ENCODE data around the gene FIS1. TPM values are rescaled to one million over a fixed set of nuclear protein-coding genes. Genes with fewer than 3 reads are reported as not detected.

Gene FIS1
- total RNA-seq, 3 donors from 2014 or later (not counting 1 experiment from before 2014, with no cell fraction given): 99.9 to 119 (median 105) TPM

DNA sequence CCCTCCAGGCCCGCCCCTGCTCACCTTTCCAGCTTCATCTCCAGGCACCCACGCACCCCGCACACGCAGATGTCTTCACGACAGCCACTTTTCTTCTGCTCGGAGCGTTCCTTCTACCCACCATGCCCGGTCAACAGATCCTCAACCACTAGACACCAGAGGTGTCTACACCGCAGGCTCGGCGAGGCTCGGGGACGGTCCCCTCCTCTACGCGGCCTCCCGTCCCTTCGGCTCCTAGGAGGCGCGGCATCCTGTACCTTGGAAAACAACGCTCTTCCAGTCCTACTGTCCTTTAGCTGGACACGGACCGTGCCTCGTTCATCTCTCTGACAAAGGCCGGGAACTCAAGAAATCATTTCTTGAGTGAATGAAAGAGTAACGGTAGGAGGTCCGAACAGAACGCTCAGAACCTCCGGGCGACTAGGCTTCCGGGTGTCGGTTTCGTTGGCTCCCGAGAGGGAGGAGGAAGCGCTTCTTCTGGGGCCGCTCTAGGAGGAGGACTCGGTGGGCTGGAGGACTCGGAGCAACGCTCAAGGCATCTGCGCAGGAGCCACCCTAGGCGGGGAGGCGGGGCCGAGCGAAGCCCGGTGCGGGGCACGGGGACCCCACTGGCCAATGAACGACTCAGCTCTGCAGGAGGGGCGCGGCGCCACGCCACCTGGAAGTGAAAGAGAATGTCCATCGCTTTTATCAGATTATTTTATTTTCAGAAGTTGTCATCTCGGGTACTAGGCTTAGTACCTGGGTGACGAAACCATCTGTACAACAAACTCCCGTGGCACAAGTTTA is 7.2 kb upstream of the FIS1 start:
- peak overlapping the region; percentile 85 for H3K27ac ChIP-seq (ENCODE audit: low read length)
- intact Hi-C loops (cut with micrococcal nuclease): loop anchor here (1.0 kb wide), 1 partner anchor 8 kb away; no protein-coding TSS in a partner anchor

DNA sequence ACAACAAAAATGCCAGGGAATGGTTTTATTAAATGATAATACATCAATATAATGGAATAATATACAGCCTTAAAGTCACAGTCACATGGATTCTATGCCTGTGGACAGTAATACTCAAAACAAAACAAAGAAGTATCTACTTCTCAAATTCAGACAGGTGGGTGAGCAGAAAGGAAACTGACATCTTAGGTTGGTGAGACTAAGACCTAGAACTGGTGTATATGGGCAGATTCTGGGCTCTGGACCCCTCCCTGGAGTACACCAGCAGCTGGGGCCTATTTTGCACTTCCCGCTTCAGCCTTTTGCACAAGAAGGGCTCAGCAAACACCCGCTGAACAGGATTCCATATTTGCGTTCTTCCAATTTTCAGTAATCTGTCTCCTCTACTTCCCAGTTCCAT is 5.4 kb upstream of the FIS1 start:
- peaks cover 5% of the 10 kb centered on the region for H3K36me3 Mint-ChIP-seq
- WGBS (ENCODE audit: insufficient coverage): 90% methylated on average over 3 of the region's 3 CpGs
- H3K4me3 Mint-ChIP-seq: peak overlapping the region; percentile 100
- Histone ChIP-seq H3K4me3 (ENCODE audit: low read length) (no peak overlapping the region), H3K27ac (ENCODE audit: low read length) (no peak overlapping the region), H3K9me3 (ENCODE audit: control insufficient read depth, insufficient read depth, low read length) (no peaks in the 10 kb centered on the region), H3K27me3 (ENCODE audit: control insufficient read depth, insufficient read depth, low read length) (no peaks in the 10 kb centered on the region), H3K4me1 (ENCODE audit: control insufficient read depth, insufficient read depth, low read length) (peaks cover 30% of the 10 kb centered on the region), H3K36me3 (ENCODE audit: control insufficient read depth, insufficient read depth, low read length) (peaks cover 9% of the 10 kb centered on the region)
- ATAC-seq (no peak), DNase-seq (no peak)
- TF ChIP-seq, protein P1, sequence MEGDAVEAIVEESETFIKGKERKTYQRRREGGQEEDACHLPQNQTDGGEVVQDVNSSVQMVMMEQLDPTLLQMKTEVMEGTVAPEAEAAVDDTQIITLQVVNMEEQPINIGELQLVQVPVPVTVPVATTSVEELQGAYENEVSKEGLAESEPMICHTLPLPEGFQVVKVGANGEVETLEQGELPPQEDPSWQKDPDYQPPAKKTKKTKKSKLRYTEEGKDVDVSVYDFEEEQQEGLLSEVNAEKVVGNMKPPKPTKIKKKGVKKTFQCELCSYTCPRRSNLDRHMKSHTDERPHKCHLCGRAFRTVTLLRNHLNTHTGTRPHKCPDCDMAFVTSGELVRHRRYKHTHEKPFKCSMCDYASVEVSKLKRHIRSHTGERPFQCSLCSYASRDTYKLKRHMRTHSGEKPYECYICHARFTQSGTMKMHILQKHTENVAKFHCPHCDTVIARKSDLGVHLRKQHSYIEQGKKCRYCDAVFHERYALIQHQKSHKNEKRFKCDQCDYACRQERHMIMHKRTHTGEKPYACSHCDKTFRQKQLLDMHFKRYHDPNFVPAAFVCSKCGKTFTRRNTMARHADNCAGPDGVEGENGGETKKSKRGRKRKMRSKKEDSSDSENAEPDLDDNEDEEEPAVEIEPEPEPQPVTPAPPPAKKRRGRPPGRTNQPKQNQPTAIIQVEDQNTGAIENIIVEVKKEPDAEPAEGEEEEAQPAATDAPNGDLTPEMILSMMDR (IDR thresholded peaks at IDR 0.05): no peak
- no peaks in the 10 kb centered on the region for H3K9me3 Mint-ChIP-seq
- peak overlapping the region; percentile 39 to 68 for H3K27ac Mint-ChIP-seq
- H3K4me1 Mint-ChIP-seq: peaks cover 36 to 42% of the 10 kb centered on the region in 2 donors
- intact Hi-C loops (cut with micrococcal nuclease): no loop called here
- H3K27me3 Mint-ChIP-seq (ENCODE audit: low read depth in 2 of 2): no peaks in the 10 kb centered on the region

More for the DNA sequence above, 7.2 kb upstream of the FIS1 start:
- Histone ChIP-seq H3K4me3 (ENCODE audit: low read length) (peak overlapping the region; percentile 95), H3K27me3 (ENCODE audit: control insufficient read depth, insufficient read depth, low read length) (no peaks in the 10 kb centered on the region), H3K9me3 (ENCODE audit: control insufficient read depth, insufficient read depth, low read length) (no peaks in the 10 kb centered on the region), H3K36me3 (ENCODE audit: control insufficient read depth, insufficient read depth, low read length) (peaks cover 7% of the 10 kb centered on the region), H3K4me1 (ENCODE audit: control insufficient read depth, insufficient read depth, low read length) (peaks cover 24% of the 10 kb centered on the region)
- peak overlapping the region; percentile 100 for H3K4me3 Mint-ChIP-seq
- peaks cover 5% of the 10 kb centered on the region for H3K36me3 Mint-ChIP-seq
- DNase-seq (peak; percentile 99), ATAC-seq (peak; percentile 97 to 100 (median 98))
- peaks cover 29 to 38% of the 10 kb centered on the region in 2 donors for H3K4me1 Mint-ChIP-seq
- no peaks in the 10 kb centered on the region for H3K27me3 Mint-ChIP-seq (ENCODE audit: low read depth in 2 of 2)
- peak overlapping the region; percentile 98 to 100 for H3K27ac Mint-ChIP-seq
- under 1% methylated on average over 55 of the region's 55 CpGs for WGBS (ENCODE audit: insufficient coverage)
- no peaks in the 10 kb centered on the region for H3K9me3 Mint-ChIP-seq
- TF ChIP-seq, protein P1 (IDR thresholded peaks at IDR 0.05): no peak

DNA sequence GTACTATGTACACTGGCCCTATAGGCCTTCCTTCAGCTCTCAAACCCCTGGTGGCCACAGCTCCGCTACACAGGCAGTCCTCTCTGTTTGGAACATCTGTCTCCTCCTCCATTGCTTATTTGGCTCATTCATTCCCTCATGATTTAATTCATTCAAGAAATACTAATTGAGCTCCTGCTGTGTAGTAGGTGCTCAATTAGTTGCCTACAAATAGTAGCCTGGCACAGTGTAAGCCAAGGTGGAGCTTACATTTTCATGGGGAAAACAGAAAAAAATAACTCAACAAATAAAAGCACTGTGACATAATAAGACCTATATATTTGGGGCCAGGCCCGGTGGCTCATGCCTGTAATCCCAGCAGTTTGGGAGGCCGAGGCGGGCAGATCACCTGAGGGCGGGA is 3.4 kb upstream of the FIS1 start:
- H3K27ac Mint-ChIP-seq: peak overlapping the region in 1 of 2 donors; percentile 39
- 100% methylated on average over 5 of the region's 5 CpGs for WGBS (ENCODE audit: insufficient coverage)
- H3K9me3 Mint-ChIP-seq: no peaks in the 10 kb centered on the region
- no peak overlapping the region for H3K4me3 Mint-ChIP-seq
- TF ChIP-seq, protein P1 (IDR thresholded peaks at IDR 0.05): no peak
- Histone ChIP-seq H3K27me3 (ENCODE audit: control insufficient read depth, insufficient read depth, low read length) (no peaks in the 10 kb centered on the region), H3K36me3 (ENCODE audit: control insufficient read depth, insufficient read depth, low read length) (peaks cover 9% of the 10 kb centered on the region), H3K27ac (ENCODE audit: low read length) (no peak overlapping the region), H3K4me3 (ENCODE audit: low read length) (no peak overlapping the region), H3K4me1 (ENCODE audit: control insufficient read depth, insufficient read depth, low read length) (peaks cover 45% of the 10 kb centered on the region), H3K9me3 (ENCODE audit: control insufficient read depth, insufficient read depth, low read length) (no peaks in the 10 kb centered on the region)
- ATAC-seq: no peak
- no peaks in the 10 kb centered on the region for H3K27me3 Mint-ChIP-seq (ENCODE audit: low read depth in 2 of 2)
- H3K36me3 Mint-ChIP-seq: peaks cover 5% of the 10 kb centered on the region
- H3K4me1 Mint-ChIP-seq: peaks cover 47 to 60% of the 10 kb centered on the region in 2 donors
- intact Hi-C loops (cut with micrococcal nuclease): no loop called here
- no peak for DNase-seq
